CD8-positive, alpha-beta memory T cell (primary cell): ENCODE measurements around the gene FGF1. TPM values are rescaled to one million over a fixed set of nuclear protein-coding genes. Genes with fewer than 3 reads are reported as not detected.
A peak's percentile ranks its signal among the peaks of the same experiment; 100 is the strongest.

Source experiments
- CTCF ChIA-PET: fragments of 350-600 bp; sonication (Branson Sonifier 250); formaldehyde crosslinking; loops from one replicate; lab custom pipeline; 2021; ENCODE audit warnings: antibody characterized with exemption; lab: Charles Lee
- POLR2A ChIA-PET: fragments of 350-600 bp; sonication (Branson Sonifier 250); formaldehyde crosslinking; loops from one replicate; lab custom pipeline; 2021; ENCODE audit warnings: antibody characterized with exemption; lab: Charles Lee
- DNase-seq, 5 donors: peaks; one replicate each; pipeline versions ENCODE4 v3.0.0 to v3.0.0-alpha.2; 2020 to 2022; ENCODE audit warnings: mixed read lengths in 1 of 5
- H3K27ac ChIP-seq: one replicate; pipeline ENCODE4 v1.7.0; 2013; ENCODE audit warnings: low read depth, mild to moderate bottlenecking, low read length, moderate library complexity
- H3K27me3 ChIP-seq: 2 replicates; pipeline ENCODE4 v1.7.0; 2013; ENCODE audit warnings: low read length, mild to moderate bottlenecking; ENCODE audit not compliant: insufficient read depth, poor library complexity, severe bottlenecking
- H3K36me3 ChIP-seq: 2 replicates; pipeline ENCODE4 v1.7.0; 2013; ENCODE audit warnings: mild to moderate bottlenecking, low read length, moderate library complexity; ENCODE audit not compliant: insufficient read depth
- H3K4me1 ChIP-seq: 2 replicates; pipeline ENCODE4 v1.7.0; 2013; ENCODE audit warnings: mild to moderate bottlenecking, low read length, moderate library complexity; ENCODE audit not compliant: insufficient read depth
- H3K4me3 ChIP-seq: 2 replicates; pipeline ENCODE4 v1.7.0; 2013; ENCODE audit warnings: mild to moderate bottlenecking, low read length
- H3K9me3 ChIP-seq: 2 replicates; pipeline ENCODE4 v1.7.0; 2013; ENCODE audit warnings: mild to moderate bottlenecking, low read length
- H3K27ac Mint-ChIP-seq, 8 donors: one replicate each; pipeline ENCODE4 v1.8.0; 2020 to 2021; ENCODE audit warnings: mixed read lengths in 8 of 8, mild to moderate bottlenecking in 6 of 8, inconsistent platforms in 3 of 8, moderate library complexity in 3 of 8
- H3K27me3 Mint-ChIP-seq, 2 donors: one replicate each; pipeline ENCODE4 v1.8.0; 2020 to 2021; ENCODE audit warnings: mixed read lengths in 2 of 2, mild to moderate bottlenecking in 1 of 2, moderate library complexity in 1 of 2
- H3K36me3 Mint-ChIP-seq, 3 donors: one replicate each; pipeline ENCODE4 v1.8.0; 2020 to 2021; ENCODE audit warnings: mixed read lengths in 3 of 3, inconsistent platforms in 1 of 3, mild to moderate bottlenecking in 1 of 3
- H3K4me1 Mint-ChIP-seq, 3 donors: one replicate each; pipeline ENCODE4 v1.8.0; 2020 to 2021; ENCODE audit warnings: mixed read lengths in 3 of 3, inconsistent platforms in 1 of 3, mild to moderate bottlenecking in 1 of 3
- H3K4me3 Mint-ChIP-seq, 7 donors: one replicate each; pipeline ENCODE4 v1.8.0; 2020 to 2021; ENCODE audit warnings: mixed read lengths in 7 of 7, mild to moderate bottlenecking in 6 of 7, moderate library complexity in 4 of 7, inconsistent platforms in 2 of 7
- H3K9me3 Mint-ChIP-seq, 5 donors: one replicate each; pipeline ENCODE4 v1.8.0; 2020 to 2022; ENCODE audit warnings: mixed read lengths in 5 of 5, mild to moderate bottlenecking in 3 of 5, moderate library complexity in 2 of 5, inconsistent platforms in 1 of 5
- polyA plus RNA-seq: library from polyadenylated mRNA; unstranded; fragments of 300-500 nt; fragmentation: Illumina TruSeq; gene quantifications from one replicate; pipeline ENCODE4 v1.2.3, GENCODE V29; 2021
- total RNA-seq, 2 experiments: library from RNA; stranded (reverse); gene quantifications; one replicate each; pipeline ENCODE4 v1.2.3, GENCODE V29; 2021

FGF1 gene
- total and polyA plus RNA-seq, 3 experiments from 2014 or later: not detected

DNA sequence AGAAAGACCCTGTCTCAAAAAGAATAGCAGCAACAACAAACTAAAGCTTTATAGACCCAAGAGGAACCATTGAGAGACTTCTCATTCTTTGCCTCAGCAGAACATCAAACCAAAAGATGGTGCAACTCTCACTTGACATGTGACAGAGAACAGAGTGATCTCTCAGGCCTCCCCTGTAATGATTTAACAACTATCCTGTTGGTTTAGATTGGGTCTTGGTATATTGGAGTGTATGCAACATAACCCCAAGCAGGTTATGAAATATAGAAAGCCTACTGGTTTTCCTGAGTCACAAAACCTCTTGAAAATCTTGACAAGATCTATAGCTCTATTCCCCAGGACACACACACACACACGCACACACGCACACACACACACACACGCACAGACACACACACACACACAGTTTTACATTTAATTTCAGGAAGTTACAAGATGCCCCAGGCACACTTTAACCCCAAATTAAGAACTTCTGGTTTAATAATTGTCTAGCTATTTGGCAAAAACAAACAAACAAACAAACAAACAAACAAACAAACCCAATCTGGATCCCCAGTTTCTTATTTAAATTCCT, 6.5 kb upstream of the FGF1 start:
- Histone ChIP-seq H3K9me3 (no peaks in the 10 kb centered on the region), H3K27me3 (no peaks in the 10 kb centered on the region), H3K4me3 (no peak overlapping the region), H3K4me1 (no peaks in the 10 kb centered on the region), H3K36me3 (no peaks in the 10 kb centered on the region), H3K27ac (no peak overlapping the region)
- H3K27me3 Mint-ChIP-seq: peaks cover 11 to 18% of the 10 kb centered on the region in 2 donors
- DNase-seq: no peak
- ChIA-PET POLR2A (no interaction called here), CTCF (interaction anchor here (0.6 to 2.7 kb wide), 3 partner anchors 9 to 1009 kb away, joined by 3 to 10 read pairs (median 4); no protein-coding TSS in a partner anchor)
- H3K4me1 Mint-ChIP-seq: no peaks in the 10 kb centered on the region
- H3K9me3 Mint-ChIP-seq: no peaks in the 10 kb centered on the region
- H3K27ac Mint-ChIP-seq: no peak overlapping the region
- no peaks in the 10 kb centered on the region for H3K36me3 Mint-ChIP-seq
- H3K4me3 Mint-ChIP-seq: no peak overlapping the region

DNA sequence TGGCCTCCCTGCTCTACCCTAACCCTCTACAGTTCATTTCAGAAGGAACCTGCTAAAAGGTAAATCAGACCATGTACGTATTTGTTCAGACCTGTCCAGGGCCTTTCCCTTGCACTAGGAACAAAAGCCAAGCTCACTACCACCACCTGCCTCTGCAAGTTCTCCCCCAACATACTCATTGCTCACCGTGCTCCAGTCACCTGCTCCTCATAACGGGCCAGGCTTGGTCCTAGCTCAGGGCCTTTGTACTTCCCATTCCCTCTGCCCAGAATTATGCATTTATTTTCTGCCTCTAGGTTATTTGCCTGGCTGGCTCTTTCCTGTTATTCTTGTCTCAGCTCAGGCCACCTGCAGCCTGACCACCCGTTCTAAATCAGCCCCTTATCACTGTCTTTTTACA, 4.8 kb upstream of the FGF1 start:
- Mint-ChIP-seq H3K36me3 (no peaks in the 10 kb centered on the region), H3K9me3 (no peaks in the 10 kb centered on the region), H3K4me3 (no peak overlapping the region), H3K27me3 (peaks cover 16 to 18% of the 10 kb centered on the region in 2 donors), H3K27ac (no peak overlapping the region), H3K4me1 (no peaks in the 10 kb centered on the region)
- H3K27me3 ChIP-seq: no peaks in the 10 kb centered on the region
- no peak overlapping the region for H3K27ac ChIP-seq
- POLR2A ChIA-PET: no interaction called here
- no peak for DNase-seq
- H3K9me3 ChIP-seq: no peaks in the 10 kb centered on the region
- CTCF ChIA-PET: interaction anchor here (1.7 to 2.7 kb wide), 2 partner anchors 8 to 23 kb away, joined by 5 to 10 read pairs; no protein-coding TSS in a partner anchor
- no peaks in the 10 kb centered on the region for H3K4me1 ChIP-seq
- H3K36me3 ChIP-seq: no peaks in the 10 kb centered on the region
- H3K4me3 ChIP-seq: no peak overlapping the region

DNA sequence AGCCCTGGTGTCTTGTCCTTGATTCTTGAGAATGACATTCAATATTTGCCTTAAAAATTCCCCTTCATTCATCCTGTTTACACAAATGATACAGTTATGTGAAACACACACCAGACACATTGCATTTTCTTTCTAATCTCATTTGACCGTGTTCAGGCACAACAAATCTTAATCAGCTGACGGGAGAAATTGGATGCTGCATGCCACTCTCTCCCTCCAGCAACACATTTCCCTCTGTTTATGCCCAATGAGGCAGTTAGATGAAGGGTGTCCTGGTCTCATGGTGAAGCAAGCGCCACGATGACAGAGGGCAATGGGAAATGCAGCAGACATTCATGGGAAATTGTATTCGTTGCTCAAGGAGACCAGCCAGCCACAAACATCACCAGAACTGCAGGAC, 3.2 kb upstream of the FGF1 start:
- Mint-ChIP-seq H3K4me3 (no peak overlapping the region), H3K4me1 (no peaks in the 10 kb centered on the region)

DNA sequence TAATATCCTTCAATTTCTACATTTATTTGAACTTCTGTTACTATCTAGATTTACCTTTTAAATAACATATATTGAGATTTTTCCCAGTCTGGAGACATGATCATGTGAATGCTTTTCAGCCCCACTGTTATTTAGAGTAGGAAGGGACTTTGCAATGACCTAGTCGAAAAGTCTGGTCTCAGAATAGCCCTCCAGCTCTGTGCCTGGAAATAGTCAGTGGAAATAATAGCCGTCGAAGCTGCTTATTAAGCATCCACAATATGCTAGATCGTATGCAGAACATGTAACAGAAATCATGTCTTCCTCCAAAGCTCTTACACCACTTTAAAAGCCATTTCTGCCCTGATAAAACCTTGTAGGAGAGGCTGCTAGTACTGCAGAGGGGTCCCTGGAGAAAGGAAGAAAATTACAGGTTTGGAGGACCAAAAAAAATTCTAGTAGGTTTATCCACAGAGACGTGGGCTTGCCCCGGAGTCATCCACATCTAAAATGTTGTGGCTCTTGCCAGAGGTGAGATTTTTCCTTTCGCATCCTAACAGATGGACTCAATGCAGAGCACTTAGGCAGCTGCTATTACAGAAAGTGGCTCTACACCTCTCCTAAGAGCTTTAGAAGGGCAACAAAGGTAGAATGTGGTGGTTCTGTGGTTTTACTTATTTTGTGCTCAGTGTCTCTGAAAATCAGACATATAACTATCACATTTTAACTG, 2.5 kb upstream of the FGF1 start:
- DNase-seq: no peak
- H3K9me3 Mint-ChIP-seq: no peaks in the 10 kb centered on the region
- Histone ChIP-seq H3K36me3 (no peaks in the 10 kb centered on the region), H3K27ac (no peak overlapping the region), H3K27me3 (no peaks in the 10 kb centered on the region), H3K4me3 (no peak overlapping the region), H3K4me1 (no peaks in the 10 kb centered on the region), H3K9me3 (no peaks in the 10 kb centered on the region)
- ChIA-PET POLR2A (no interaction called here), CTCF (no interaction called here)
- H3K27me3 Mint-ChIP-seq: peaks cover 16 to 18% of the 10 kb centered on the region in 2 donors
- no peaks in the 10 kb centered on the region for H3K4me1 Mint-ChIP-seq
- H3K27ac Mint-ChIP-seq: no peak overlapping the region
- no peak overlapping the region for H3K4me3 Mint-ChIP-seq
- no peaks in the 10 kb centered on the region for H3K36me3 Mint-ChIP-seq

More for the DNA sequence above, 3.2 kb upstream of the FGF1 start:
- Histone ChIP-seq H3K9me3 (no peaks in the 10 kb centered on the region), H3K27me3 (no peaks in the 10 kb centered on the region), H3K27ac (no peak overlapping the region), H3K4me1 (no peaks in the 10 kb centered on the region), H3K4me3 (no peak overlapping the region), H3K36me3 (no peaks in the 10 kb centered on the region)
- Mint-ChIP-seq H3K9me3 (no peaks in the 10 kb centered on the region), H3K27me3 (peaks cover 16 to 18% of the 10 kb centered on the region in 2 donors), H3K27ac (no peak overlapping the region), H3K36me3 (no peaks in the 10 kb centered on the region)
- POLR2A ChIA-PET: no interaction called here
- CTCF ChIA-PET: interaction anchor here (1.7 kb wide), 1 partner anchor 10 kb away, joined by 5 read pairs; no protein-coding TSS in a partner anchor
- no peak for DNase-seq

DNA sequence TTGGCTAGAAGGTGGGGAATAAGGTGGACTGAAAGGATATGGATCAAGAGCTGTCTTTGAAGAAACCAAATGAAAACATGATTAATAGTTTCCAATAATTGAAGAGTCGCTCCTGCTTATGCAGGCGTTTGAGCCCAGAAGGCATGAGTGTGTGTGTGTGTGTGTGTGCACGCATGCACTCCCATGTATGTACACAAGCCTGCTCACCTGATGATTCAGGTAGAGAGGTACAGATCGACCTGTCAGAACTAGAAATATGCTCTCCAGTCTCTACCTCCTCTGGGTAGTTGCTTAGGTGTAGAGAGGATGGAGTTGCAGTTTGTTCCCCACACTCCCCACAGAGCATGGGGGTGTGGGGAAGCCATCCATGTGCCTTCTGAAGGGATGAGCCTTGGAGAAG, 1.1 kb upstream of the FGF1 start:
- ChIA-PET CTCF (interaction anchor here (0.8 to 1.8 kb wide), 3 partner anchors 11 to 12 kb away, joined by 3 to 4 read pairs (median 3); no protein-coding TSS in a partner anchor), POLR2A (no interaction called here)
- Histone ChIP-seq H3K27ac (no peak overlapping the region), H3K36me3 (no peaks in the 10 kb centered on the region), H3K9me3 (no peaks in the 10 kb centered on the region), H3K4me3 (no peak overlapping the region), H3K4me1 (no peaks in the 10 kb centered on the region), H3K27me3 (no peaks in the 10 kb centered on the region)
- peaks cover 16 to 18% of the 10 kb centered on the region in 2 donors for H3K27me3 Mint-ChIP-seq
- DNase-seq: no peak
- no peak overlapping the region for H3K4me3 Mint-ChIP-seq
- H3K27ac Mint-ChIP-seq: no peak overlapping the region
- no peaks in the 10 kb centered on the region for H3K36me3 Mint-ChIP-seq
- no peaks in the 10 kb centered on the region for H3K4me1 Mint-ChIP-seq
- H3K9me3 Mint-ChIP-seq: no peaks in the 10 kb centered on the region

DNA sequence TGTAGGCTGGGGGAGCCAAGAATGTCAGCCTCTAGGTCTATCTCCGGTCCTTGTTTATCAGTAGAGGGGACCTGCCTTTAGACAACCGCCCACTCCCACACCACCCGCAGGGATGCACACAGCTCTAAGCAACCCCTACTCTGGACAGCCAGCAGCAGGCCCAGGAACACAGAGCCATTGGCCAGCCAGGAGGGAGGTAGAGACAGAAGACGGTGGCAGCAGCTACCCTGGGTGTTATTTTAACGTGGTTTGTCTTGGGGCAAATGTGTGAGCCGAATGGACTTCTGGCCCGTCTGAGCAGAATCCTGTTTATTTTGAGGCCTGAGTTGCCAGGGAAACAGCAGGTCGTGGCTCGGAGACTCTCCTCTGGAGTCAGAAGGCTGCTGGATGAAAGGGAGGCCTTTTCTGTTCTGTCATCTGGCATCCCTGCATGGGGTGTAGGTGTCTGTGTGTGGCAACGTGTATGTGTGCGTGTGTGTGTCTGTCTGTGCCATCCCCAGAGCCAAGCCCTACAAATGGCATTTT, 382 bp upstream of the FGF1 start:
- Histone ChIP-seq H3K4me3 (no peak overlapping the region), H3K36me3 (no peaks in the 10 kb centered on the region), H3K4me1 (no peaks in the 10 kb centered on the region), H3K27ac (no peak overlapping the region), H3K9me3 (no peaks in the 10 kb centered on the region), H3K27me3 (no peaks in the 10 kb centered on the region)
- peaks cover 0 to 2% (median 0%) of the 10 kb centered on the region in 5 donors for H3K9me3 Mint-ChIP-seq
- H3K27me3 Mint-ChIP-seq: peaks cover 16 to 18% of the 10 kb centered on the region in 2 donors
- H3K4me3 Mint-ChIP-seq: no peak overlapping the region
- ChIA-PET CTCF (interaction anchor here (0.7 to 1.8 kb wide), 2 partner anchors 10 to 27 kb away, joined by 4 to 5 read pairs; no protein-coding TSS in a partner anchor), POLR2A (no interaction called here)
- H3K36me3 Mint-ChIP-seq: peaks cover 0 to 3% (median 0%) of the 10 kb centered on the region in 3 donors
- H3K4me1 Mint-ChIP-seq: no peaks in the 10 kb centered on the region
- no peak overlapping the region for H3K27ac Mint-ChIP-seq
- DNase-seq: no peak

DNA sequence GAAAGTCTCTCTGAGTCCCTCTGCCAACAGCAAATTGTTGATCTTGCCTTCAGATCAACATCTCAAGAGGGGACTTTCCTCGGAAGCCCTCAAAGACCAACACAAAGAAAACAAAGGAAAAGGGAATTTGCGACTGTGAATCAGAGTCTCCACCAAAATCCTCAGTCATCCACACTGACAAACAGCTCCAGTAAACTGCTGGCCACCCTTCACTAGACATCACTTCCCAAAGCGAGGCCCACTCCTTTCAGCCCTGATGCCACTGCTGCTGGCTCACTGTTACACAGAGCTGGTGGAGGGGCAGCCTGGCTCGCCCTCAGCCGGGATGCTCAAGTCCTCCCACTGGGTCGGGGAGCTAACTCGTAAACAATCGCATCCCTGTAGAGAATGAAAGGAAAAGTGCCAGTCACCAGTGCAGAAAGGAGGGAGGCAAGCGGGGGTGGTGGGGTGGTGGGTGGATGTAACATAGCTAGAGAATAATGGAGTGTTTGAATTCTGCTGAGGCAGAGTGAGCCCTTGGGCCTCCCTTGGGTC, 1.3 kb downstream of the FGF1 start:
- POLR2A ChIA-PET: no interaction called here
- Histone ChIP-seq H3K36me3 (no peaks in the 10 kb centered on the region), H3K4me3 (no peak overlapping the region), H3K27ac (no peak overlapping the region), H3K27me3 (no peaks in the 10 kb centered on the region), H3K4me1 (no peaks in the 10 kb centered on the region), H3K9me3 (no peaks in the 10 kb centered on the region)
- Mint-ChIP-seq H3K4me1 (no peaks in the 10 kb centered on the region), H3K4me3 (no peak overlapping the region), H3K27ac (peak overlapping the region in 1 of 8 donors; percentile 10), H3K27me3 (peaks cover 9 to 12% of the 10 kb centered on the region in 2 donors), H3K36me3 (peaks cover 0 to 3% (median 0%) of the 10 kb centered on the region in 3 donors), H3K9me3 (peaks cover 0 to 2% (median 0%) of the 10 kb centered on the region in 5 donors)
- no peak for DNase-seq
- CTCF ChIA-PET: interaction anchor here (1.8 kb wide), 1 partner anchor 14 kb away, joined by 8 read pairs; no protein-coding TSS in a partner anchor
